Measurements from ENCODE around the gene MXI1.

Gene MXI1

DNA sequence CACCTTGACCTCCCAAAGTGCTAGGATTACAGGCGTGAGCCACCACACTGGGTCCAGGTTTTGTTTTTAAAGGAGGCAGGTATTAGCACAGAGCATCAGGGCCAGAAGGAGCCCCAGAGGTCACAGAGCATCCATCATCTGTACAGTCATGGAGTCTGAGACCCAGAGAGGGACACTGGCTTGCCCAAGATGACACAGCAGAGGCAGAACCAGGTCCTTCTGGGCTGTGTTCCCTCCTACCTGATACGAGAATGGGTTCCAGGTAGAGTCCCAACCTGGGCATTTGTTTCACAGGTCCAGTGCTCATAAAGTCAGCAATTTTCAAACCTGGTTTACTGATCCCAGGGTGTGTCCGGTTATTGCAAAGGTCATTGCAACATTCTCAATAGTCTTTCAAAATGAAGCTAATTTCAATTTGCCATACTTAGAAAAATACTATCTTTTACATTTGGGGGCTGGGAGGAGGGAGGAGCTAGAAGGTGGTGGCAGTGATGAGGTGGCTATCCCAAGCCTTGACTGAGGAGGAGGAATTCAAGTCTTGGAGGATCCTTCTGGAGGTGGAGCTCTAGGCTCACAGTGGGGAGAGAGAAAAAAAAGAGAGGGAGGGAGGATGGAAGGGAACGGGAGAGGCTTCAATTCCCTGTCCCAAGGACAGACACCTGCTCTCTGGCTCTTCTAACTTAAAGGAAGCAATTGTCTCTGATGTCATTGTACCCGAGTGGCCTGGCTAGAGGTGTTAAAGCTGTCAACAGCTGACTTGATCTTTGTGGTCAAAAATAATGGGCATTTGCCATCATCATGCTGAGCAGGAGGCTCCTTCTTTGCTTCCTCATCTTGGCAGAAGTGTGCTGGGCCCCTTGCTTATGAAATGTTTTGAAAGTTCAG is 8.1 kb downstream of the MXI1 start:
- no peak for DNase-seq (ENCODE audit: low read depth)

DNA sequence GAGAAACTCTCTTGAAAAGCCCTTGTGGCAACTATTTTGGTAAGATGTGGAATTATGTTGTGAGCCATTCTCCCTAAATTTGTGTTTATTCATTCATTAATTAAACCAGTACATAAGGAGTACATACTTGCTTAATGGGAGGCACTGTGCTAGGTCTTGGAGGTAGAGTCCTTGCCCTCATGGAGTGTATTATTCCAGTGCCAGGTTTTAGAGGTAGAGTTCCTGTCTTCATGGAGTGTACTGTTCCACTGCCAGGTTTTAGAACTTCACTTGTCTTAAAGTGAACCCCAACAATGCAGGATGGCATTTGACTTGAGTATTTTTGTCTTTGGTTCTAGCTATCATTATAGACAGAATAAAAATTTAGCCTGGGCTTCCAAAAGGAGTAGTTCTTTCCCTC is 8.8 kb downstream of the MXI1 start:
- DNase-seq (ENCODE audit: low read depth), result no peak

DNA sequence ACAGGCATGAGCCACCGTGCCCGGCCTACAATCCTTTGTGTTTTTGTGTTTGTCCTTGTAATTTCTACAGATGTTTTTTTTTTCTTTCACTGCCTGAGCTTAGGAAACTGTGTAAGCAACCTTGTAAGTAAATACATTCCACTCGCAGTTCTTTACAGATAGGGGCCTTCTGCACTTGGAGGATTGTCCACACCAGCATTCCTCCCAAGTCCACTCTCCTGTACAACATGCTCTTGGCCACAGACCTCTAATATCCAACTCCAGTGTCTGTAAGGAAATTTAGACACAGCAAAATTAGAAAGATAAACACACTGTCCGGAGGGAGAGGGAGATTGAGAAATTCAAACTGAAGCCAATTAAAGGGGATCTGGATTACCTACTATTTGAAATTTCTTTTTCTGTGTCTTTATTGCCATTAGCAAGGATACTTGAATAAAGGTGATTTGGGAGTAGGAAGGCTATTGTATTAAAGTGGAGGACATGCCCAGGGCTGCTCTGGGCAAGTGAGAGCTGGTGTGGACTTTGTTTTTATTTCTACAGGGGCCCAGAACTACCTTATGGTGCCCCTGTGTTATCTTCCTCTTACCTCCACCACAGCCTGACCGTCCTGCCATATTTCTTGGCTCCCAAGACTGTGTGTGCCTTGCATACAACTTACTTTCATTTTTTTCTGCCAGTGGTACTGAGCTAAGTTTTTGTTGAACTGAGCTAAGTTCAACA is 9.7 kb downstream of the MXI1 start:
- no peak for DNase-seq (ENCODE audit: low read depth)

DNA sequence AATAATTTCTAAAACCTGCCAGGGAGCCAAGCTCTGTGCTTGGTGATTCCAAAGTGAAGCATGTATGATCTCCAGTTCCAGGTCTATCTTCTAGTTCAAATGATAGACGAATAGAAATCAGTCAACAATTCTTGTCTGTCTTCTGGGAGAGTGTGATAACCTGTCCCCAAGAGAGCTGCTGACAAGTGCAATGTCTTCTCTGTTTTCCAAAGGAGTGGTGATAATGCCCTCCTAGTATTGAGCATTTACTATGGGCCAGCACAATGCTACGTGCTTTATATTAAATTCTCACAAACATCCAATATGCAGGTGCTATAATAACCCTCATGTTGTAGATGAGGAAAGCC is 10.2 kb downstream of the MXI1 start:
- no peak for DNase-seq (ENCODE audit: low read depth)

DNA sequence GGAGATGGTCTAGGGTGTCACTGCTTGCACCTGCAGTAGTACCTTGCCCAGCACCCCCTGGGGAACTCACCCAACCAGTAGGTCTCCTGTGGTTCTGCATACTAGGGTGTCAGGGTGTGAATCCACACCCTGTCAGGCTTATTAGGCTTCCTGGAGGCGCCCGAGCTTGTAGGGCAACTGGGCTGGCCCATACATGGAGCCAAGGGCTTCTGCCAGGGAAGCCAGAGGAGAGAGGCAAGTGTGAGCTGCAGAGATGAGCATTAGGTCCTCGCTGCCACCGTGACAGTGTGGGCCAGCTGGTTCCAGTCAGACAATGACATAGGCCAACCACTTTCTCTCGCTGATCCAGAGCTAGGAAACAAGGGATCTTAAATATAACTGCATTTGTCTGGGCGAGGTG is 11.2 kb downstream of the MXI1 start:
- DNase-seq (ENCODE audit: low read depth), result no peak

DNA sequence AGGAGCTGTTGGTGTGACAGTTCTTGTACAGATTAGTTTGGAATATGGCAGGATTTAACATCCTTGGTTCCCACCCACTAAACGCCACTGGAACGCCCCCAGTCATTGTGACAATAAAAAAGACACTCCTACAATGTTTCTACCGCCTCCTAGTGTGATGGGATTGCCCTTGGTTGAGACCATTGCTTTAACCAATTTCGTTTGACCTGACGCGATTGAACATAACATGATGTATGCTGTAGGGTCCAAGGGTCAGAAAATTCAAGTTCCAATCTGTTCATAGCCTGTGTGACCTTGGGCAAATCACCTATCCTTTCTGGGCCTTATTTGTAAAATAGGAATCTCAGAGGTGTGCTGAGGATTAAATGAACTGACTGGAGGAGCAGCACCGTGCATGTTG is 12.5 kb downstream of the MXI1 start:
- DNase-seq (ENCODE audit: low read depth), result no peak

DNA sequence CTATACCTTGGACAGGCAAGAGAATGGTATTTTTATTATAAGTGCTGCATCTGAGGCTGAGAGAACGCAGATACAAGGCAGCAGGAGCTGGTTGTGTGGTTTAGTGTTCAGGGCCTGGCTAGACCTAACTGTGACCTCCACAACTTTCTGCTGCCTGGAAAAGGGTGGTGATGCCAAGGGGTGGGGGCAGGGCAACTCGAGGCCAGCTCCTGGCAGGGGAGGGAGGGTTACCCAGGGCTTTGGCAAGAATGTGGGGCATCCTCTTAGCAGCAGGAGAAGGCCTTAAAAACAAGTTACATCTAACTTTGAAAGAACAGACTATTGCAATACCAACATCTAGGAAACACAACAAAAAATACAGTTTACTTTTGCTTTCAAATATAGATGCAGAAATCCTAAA is 13.0 kb downstream of the MXI1 start:
- DNase-seq (ENCODE audit: low read depth), result no peak

DNA sequence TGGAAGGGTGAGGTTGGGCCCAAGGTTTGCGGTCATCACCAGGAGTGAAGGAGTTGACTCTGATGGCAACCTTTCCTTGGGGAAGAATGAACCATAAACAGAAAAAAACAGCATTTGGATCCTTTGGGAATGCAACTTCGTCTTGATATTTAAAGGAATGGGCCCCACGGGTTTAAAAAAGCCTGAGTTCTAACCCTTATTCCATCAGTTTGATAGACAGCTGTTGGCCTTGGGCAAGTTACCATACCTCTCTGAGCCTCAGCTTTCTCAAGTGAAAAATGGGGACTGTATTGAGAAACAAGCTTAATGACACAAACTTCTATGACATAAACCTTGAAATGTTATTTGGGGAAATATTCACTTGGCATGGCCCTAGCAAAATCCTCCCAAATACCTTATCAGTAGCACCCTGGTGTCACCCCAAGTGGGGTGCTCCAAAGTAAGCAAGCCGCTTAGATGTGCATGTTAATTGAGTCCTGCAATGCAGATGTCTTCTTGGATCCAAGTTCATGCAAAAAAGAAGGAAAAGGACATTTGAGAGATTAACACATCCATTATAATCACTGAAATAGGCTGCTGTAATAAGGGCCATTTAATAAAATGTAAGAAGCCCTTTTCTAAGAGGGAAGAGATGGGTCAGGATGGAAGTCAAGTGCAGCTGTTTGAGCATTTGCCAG is 13.8 kb downstream of the MXI1 start:
- no peak for DNase-seq (ENCODE audit: low read depth)

DNA sequence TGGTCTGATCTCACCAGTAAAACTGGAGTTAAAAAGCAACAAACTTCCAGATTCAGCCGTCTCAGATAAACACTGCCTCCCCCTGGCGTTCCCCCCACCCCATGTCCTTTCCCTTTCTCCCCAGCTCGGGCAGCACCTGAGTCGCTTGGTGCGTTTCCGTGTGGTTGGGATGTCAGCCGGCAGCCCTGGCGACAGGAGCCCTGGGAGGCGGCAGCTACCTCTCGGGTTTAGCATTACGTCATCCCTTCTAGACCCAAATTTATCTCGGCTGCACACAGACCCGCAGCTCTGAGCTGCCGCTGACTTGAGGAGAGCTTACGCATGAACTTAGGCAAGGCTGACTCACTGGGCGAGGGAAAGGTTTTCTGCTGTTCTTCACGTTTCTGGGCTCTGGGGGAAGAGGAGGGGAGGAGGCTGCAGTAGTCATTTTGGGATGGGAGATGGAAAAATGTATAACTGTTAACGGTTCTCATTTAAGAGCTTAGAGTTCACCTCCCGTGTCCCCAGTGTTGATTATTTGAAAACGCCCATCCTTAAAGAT is 14.4 kb downstream of the MXI1 start:
- peak; percentile 71 for DNase-seq (ENCODE audit: low read depth)

DNA sequence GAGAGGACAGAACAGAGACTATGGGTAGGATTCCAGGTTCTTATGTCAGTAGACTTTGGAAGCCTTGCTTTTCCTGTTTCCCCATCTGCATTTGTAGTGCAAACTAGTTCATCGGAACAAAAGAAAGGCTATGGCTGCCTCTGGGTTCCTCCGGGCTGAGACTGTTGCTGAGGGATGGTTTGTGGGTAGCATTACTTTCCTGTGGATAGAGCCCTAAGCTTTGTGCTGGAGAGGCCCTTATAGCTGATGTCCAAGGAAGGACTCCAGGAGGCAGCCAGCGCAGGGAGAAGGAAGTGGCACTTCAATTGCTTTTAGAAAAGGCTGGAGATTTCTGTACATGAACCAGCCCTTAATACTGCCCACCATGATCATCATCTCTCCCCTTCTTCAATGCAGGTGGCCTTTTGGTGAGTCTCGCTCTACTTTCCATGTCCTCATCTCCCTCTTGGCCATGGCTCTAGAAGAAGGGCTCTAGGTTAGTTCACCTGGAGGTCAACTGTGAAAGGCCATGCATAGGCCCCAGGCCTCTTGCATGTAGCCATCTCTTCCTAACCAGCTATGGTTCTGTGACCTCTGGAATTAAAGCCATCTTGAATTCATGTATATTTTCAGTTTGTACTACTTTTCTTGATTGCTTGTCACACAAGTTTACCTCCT is 15.4 kb downstream of the MXI1 start:
- no peak for DNase-seq (ENCODE audit: low read depth)

DNA sequence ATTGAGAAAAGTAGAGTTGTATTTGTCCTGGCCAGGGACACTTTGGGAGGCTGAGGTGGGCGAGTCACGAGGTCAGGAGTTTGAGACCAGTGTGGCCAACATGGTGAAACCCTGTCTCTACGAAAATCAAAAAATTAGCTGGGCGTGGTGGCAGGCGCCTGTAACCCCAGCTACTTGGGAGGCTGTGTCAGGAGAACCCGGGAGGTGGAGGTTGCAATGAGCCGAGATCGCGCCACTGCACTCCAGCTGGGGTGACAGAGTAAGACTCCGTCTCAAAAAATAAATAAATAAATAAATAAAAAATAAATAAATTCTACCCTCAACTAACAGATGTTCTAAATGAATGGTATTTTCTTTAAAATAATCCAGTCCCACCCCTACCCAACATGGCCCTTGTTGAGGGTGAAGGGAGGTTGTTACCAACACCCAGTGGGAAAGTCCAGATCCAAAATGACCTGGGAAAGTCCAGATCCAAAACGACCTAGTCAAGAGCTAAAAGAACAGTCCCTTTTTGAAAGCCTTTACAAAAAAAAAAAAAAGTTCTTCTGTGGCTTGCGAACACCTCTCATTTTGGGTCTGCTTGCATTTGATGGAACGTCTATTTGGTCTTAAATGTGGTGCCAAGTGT is 16.0 kb downstream of the MXI1 start:
- no peak for DNase-seq (ENCODE audit: low read depth)

DNA sequence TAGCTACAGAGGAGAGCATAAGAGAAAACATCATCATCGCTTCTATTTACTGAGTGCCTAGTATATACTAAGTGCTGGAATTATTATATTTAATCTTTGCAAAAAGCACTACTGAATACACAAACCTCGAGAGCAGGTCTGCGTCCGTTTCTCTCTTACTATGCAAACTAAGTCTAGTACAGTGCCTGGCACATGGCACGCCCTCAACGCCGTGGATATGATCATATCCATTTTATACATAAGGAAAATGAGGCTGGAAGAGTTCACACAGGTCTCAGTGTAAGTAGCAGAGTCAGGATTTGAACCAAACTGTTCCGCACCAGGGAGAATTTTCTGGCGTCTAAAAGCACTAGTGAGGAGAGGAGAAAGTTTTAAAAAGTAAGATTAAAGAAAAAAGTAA is 17.6 kb downstream of the MXI1 start:
- no peak for DNase-seq (ENCODE audit: low read depth)

DNA sequence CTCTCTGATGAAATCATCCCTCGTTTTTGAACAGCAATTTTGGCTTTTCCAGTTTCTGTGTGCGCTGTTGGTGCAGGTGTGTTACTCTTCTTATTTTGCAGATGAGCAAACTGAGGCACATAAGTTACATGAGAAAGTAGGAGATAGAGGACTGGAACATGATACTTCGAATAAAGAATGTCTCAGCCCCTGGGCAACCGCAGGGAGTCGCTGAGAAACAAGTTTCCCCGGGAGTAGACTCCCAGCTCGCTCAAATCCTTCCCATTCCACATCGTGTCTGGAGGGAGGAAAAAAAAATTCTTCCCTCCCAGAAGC is 18.0 kb downstream of the MXI1 start:
- no peak for DNase-seq (ENCODE audit: low read depth)

DNA sequence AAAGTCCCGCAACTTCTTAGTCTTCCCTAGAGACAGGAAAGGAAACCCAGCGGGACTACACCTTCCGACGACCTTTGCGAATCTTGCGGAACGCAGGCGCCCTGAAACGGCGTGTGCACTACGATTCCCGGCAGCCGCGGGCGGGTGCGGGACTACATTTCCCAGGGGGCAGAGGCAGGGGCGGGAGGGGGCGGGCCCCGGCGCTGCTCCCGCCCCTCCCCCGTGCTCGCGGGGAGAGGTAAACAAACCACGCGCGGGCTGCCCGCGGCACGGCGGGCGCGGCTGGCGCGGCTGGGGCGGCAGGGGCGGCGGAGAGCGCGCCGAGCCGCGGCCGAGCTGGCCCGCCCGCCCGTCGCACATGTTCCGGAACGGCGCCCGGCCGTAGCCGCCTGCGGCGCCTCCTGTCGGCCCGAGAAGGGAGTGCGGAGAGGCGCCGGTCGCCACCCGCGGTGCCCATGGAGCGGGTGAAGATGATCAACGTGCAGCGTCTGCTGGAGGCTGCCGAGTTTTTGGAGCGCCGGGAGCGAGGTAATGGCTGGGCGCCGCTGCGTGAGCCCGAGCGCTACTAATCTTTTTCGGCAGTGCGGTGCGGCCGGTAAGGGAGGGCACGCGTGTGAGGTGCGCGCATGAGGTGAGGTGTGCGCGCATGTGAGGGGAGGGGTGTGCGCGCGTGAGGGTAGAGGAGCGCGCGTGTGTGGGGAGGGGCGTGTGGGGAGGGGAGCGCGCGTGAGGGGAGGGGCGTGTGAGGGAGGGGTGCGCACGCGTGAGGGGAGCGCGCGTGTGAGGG is 18.5 kb downstream of the MXI1 start:
- DNase-seq (ENCODE audit: low read depth), result peak; percentile 81

DNA sequence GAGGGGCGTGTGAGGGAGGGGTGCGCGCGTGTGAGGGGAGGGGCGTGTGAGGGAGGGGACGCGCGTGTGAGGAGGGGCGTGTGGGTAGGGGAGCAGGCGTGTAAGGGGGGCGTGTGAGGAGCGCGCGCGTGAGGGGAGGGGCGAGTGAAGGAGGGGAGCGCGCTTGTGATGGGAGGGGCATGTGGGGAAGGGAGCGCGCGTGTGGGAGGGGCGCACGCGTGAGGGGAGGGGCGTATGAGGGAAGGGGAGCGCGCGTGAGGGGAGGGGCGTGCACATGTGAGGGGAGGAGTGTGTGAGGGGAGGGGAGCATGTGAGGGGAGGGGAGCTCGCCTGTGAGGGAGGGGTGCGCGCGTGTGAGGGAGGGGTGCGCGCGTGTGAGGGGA is 19.1 kb downstream of the MXI1 start:
- peak; percentile 73 for DNase-seq (ENCODE audit: low read depth)

DNA sequence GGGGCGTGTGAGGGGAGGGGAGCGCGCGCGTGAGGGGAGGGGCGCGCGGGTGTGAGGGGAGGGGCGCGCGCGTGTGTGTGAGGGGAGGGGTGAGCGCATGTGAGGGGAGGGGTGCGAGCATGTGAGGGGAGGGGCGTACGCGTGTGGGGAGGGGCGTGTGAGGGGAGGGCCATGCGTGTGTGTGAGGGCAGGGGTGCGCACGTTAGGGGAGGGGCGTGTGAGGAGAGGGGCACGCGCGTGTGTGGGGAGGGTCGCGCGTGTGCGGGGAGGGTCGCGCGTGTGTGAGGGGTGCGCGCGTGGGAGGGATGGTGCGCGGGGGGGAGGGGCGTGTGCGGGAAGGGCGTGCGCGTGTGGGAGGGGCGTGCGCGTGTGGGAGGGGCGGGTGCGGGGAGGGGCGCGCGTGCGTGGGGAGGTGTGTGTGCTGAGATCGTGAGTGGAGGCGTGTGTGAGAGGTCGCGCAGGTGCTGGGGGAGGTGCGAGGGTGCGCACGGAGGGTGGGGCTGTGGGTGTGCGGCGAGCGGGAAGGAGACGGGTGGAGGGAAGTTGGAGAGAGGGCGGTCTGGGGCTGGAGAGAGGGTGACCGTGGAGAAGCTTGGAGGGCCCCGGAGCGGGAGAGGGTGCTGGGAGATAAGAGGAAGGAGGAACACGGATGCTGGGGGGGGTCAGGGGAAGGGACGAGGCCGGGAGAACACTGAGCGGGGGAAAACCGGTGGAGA is 19.7 kb downstream of the MXI1 start:
- DNase-seq (ENCODE audit: low read depth), result no peak

DNA sequence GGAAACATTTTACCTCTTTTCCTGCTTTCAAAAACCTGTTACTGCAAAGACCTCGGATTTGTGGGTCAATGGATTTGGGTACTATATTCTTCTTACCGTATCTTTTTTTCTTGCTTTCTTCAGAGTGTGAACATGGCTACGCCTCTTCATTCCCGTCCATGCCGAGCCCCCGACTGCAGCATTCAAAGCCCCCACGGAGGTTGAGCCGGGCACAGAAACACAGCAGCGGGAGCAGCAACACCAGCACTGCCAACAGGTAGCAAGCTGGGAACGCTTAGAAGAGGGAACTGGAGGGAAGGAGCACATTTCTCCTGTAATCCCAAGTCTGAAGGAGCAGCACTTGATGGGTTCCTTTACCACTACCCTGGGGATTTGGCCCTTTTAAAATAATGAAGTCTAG is 20.7 kb downstream of the MXI1 start:
- DNase-seq (ENCODE audit: low read depth), result no peak

DNA sequence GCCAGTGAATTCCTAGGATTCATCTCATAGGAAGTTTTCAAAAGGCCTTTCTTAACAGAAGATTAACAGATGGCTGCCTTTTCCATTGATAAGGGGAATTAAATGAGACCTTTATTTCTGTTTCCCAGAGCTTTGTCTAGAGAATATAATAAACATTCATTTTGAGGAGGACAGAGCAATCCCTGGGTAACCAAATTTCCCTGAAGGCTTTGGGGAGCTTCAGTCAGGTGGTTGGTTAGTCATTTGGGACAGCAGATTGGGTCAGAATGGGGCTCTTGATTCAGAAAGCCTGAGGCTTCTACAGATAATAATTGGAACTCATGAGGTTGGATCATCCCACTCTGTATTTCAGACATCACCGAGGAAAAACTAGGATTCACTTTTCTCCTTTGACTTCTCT is 21.8 kb downstream of the MXI1 start:
- DNase-seq (ENCODE audit: low read depth), result no peak

DNA sequence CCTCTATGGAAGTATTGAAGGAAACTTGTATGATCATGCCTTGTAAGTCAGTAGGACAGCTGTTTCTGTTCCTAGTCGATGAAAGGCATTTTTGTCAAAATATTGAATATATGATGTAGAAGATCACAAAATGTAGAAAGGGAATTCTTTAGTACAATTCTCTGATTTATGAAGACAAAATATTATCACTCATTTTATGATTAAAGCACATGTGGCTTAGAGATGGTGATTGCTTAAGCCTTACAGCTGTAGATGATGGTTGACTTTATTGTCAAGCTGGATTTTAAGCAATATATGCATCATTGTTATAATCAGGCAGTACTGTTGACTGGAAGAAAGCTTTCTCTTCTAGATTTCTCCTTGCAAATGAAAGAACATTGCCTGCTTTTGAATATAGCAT is 26.4 kb downstream of the MXI1 start:
- DNase-seq (ENCODE audit: low read depth), result no peak

DNA sequence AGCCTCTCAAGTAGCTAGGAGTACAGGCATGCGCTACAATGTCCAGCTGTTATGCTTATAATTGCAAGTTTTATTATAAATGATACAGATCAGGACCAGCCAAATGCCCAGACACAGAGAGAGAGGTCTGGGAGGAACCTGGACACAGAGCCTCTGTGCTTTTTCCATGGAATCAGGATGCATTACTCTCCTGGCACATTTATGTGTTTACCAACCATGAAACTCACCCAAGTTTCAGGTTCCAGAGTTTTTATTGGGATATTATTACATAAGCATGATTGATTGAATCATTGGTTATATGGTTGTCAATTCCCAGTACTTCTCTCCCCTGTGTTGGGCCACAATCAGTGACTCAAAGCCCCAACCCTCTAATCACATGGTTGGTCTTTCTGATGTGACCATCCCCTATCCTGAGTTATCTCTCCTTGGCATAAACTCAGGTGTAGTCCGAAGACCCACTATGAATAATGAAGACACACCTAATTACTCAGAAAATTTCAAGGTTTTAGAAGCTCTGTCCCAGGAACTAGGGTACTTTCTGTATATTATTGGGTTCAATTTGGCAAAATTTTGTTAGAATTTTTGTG is 30.6 kb downstream of the MXI1 start:
- DNase-seq (ENCODE audit: low read depth), result no peak

Data from activated T-cell treated with anti-CD3 and anti-CD28 coated beads for 24 hours (primary cell).